ENCODE results near the gene MACO1. TPM values are rescaled to one million over a fixed set of nuclear protein-coding genes. Genes with fewer than 3 reads are reported as not detected.
"Not testable (repeated sequence)": the region's sequence is repeated elsewhere in the genome, so short reads cannot be mapped to it uniquely, and the experiment has no call there.

Gene MACO1
- total RNA-seq, 1 experiment from 2014 or later = 31.4 TPM

- no peaks in the 10 kb centered on the region for H4K20me1 ChIP-seq (ENCODE audit: insufficient read depth, low read depth, low read length)
- H3K9me2 ChIP-seq (replicated peaks; ENCODE audit: insufficient read depth, low read length) = no peaks in the 10 kb centered on the region
- H3K4me3 ChIP-seq (ENCODE audit: low read length) = no peak overlapping the region
- H2AFZ ChIP-seq (ENCODE audit: low read length) = no peak overlapping the region
- no peaks in the 10 kb centered on the region for H3K9me3 ChIP-seq (ENCODE audit: low read length)
- H3K27me3 ChIP-seq (ENCODE audit: low read length) = no peaks in the 10 kb centered on the region
- no peak overlapping the region for H3K27ac ChIP-seq (ENCODE audit: low read length)
- no peak overlapping the region for H3K4me2 ChIP-seq (ENCODE audit: low read depth, low read length, poor library complexity, severe bottlenecking)
- DNase-seq = no peak
- H3K9ac ChIP-seq (ENCODE audit: low read length) = no peak overlapping the region
- peaks cover 80% of the 10 kb centered on the region for H3K79me2 ChIP-seq (ENCODE audit: low read length)
- peaks cover 12% of the 10 kb centered on the region; the same call in 1 of the 2 replicates for H3K4me1 ChIP-seq (ENCODE audit: low read length)
- H3K36me3 ChIP-seq (ENCODE audit: insufficient read depth, low read length) = peaks cover 56% of the 10 kb centered on the region
Measured at GRCh38 chr1:25458541-25459298, 28.0 kb downstream of the MACO1 start.

- peaks cover 53% of the 10 kb centered on the region for H3K36me3 ChIP-seq (ENCODE audit: insufficient read depth, low read length)
- no peaks in the 10 kb centered on the region for H4K20me1 ChIP-seq (ENCODE audit: insufficient read depth, low read depth, low read length)
- H3K27me3 ChIP-seq (ENCODE audit: low read length) = no peaks in the 10 kb centered on the region
- H3K4me1 ChIP-seq (ENCODE audit: low read length) = peaks cover 13% of the 10 kb centered on the region
- no peaks in the 10 kb centered on the region for H3K9me2 ChIP-seq (replicated peaks; ENCODE audit: insufficient read depth, low read length)
- no peak overlapping the region for H3K4me2 ChIP-seq (ENCODE audit: low read depth, low read length, poor library complexity, severe bottlenecking)
- no peak overlapping the region for H3K9ac ChIP-seq (ENCODE audit: low read length)
- H3K79me2 ChIP-seq (ENCODE audit: low read length) = peaks cover 83% of the 10 kb centered on the region
- no peaks in the 10 kb centered on the region for H3K9me3 ChIP-seq (ENCODE audit: low read length)
- no peak for DNase-seq
- no peak overlapping the region for H2AFZ ChIP-seq (ENCODE audit: low read length)
- H3K4me3 ChIP-seq (ENCODE audit: low read length) = no peak overlapping the region
- H3K27ac ChIP-seq (ENCODE audit: low read length) = no peak overlapping the region
Measured at GRCh38 chr1:25460020-25460419, 29.3 kb downstream of the MACO1 start.

GRCh38 chr1:25460816-25461215 is 30.1 kb downstream of the MACO1 start:
- not testable (repeated sequence) for H3K4me2 ChIP-seq (ENCODE audit: low read depth, low read length, poor library complexity, severe bottlenecking); H3K9ac ChIP-seq (ENCODE audit: low read length); H2AFZ ChIP-seq (ENCODE audit: low read length); DNase-seq; H3K27ac ChIP-seq (ENCODE audit: low read length); H3K4me3 ChIP-seq (ENCODE audit: low read length); H4K20me1 ChIP-seq (ENCODE audit: insufficient read depth, low read depth, low read length); H3K27me3 ChIP-seq (ENCODE audit: low read length); H3K9me2 ChIP-seq (replicated peaks; ENCODE audit: insufficient read depth, low read length); H3K9me3 ChIP-seq (ENCODE audit: low read length)
- peaks cover 85% of the 10 kb centered on the region for H3K79me2 ChIP-seq (ENCODE audit: low read length)
- peaks cover 21% of the 10 kb centered on the region for H3K4me1 ChIP-seq (ENCODE audit: low read length)
- H3K36me3 ChIP-seq (ENCODE audit: insufficient read depth, low read length) = peaks cover 48% of the 10 kb centered on the region

GRCh38 chr1:25461849-25462248 is 31.2 kb downstream of the MACO1 start:
- H3K4me1 ChIP-seq (ENCODE audit: low read length) = peaks cover 21% of the 10 kb centered on the region
- H3K27ac ChIP-seq (ENCODE audit: low read length) = peak overlapping the region; percentile 38
- no peaks in the 10 kb centered on the region for H4K20me1 ChIP-seq (ENCODE audit: insufficient read depth, low read depth, low read length)
- H2AFZ ChIP-seq (ENCODE audit: low read length) = no peak overlapping the region
- no peaks in the 10 kb centered on the region for H3K9me2 ChIP-seq (replicated peaks; ENCODE audit: insufficient read depth, low read length)
- H3K36me3 ChIP-seq (ENCODE audit: insufficient read depth, low read length) = peaks cover 44% of the 10 kb centered on the region
- H3K4me2 ChIP-seq (ENCODE audit: low read depth, low read length, poor library complexity, severe bottlenecking) = no peak overlapping the region
- peaks cover 87% of the 10 kb centered on the region for H3K79me2 ChIP-seq (ENCODE audit: low read length)
- H3K4me3 ChIP-seq (ENCODE audit: low read length) = no peak overlapping the region
- no peaks in the 10 kb centered on the region for H3K27me3 ChIP-seq (ENCODE audit: low read length)
- H3K9me3 ChIP-seq (ENCODE audit: low read length) = no peaks in the 10 kb centered on the region
- no peak for DNase-seq
- H3K9ac ChIP-seq (ENCODE audit: low read length) = no peak overlapping the region

GRCh38 chr1:25462732-25463131 is 32.0 kb downstream of the MACO1 start:
- Histone ChIP-seq H3K27me3 (ENCODE audit: low read length) (no peaks in the 10 kb centered on the region), H3K36me3 (ENCODE audit: insufficient read depth, low read length) (peaks cover 43% of the 10 kb centered on the region), H3K4me1 (ENCODE audit: low read length) (peaks cover 27% of the 10 kb centered on the region), H3K4me2 (ENCODE audit: low read depth, low read length, poor library complexity, severe bottlenecking) (no peak overlapping the region), H3K4me3 (ENCODE audit: low read length) (no peak overlapping the region), H4K20me1 (ENCODE audit: insufficient read depth, low read depth, low read length) (no peaks in the 10 kb centered on the region), H3K79me2 (ENCODE audit: low read length) (peaks cover 89% of the 10 kb centered on the region), H2AFZ (ENCODE audit: low read length) (no peak overlapping the region), H3K27ac (ENCODE audit: low read length) (no peak overlapping the region), H3K9me2 (replicated peaks; ENCODE audit: insufficient read depth, low read length) (no peaks in the 10 kb centered on the region), H3K9me3 (ENCODE audit: low read length) (no peaks in the 10 kb centered on the region), H3K9ac (ENCODE audit: low read length) (no peak overlapping the region)
- DNase-seq = no peak

GRCh38 chr1:25467193-25467592 is 36.5 kb downstream of the MACO1 start:
- no peaks in the 10 kb centered on the region for H3K9me3 ChIP-seq (ENCODE audit: low read length)
- H4K20me1 ChIP-seq (ENCODE audit: insufficient read depth, low read depth, low read length) = no peaks in the 10 kb centered on the region
- no peaks in the 10 kb centered on the region for H3K9me2 ChIP-seq (replicated peaks; ENCODE audit: insufficient read depth, low read length)
- peak overlapping the region; percentile 48 for H3K27ac ChIP-seq (ENCODE audit: low read length)
- no peak overlapping the region for H3K4me2 ChIP-seq (ENCODE audit: low read depth, low read length, poor library complexity, severe bottlenecking)
- no peak overlapping the region for H2AFZ ChIP-seq (ENCODE audit: low read length)
- H3K9ac ChIP-seq (ENCODE audit: low read length) = no peak overlapping the region
- peaks cover 17% of the 10 kb centered on the region; the same call in 1 of the 2 replicates for H3K36me3 ChIP-seq (ENCODE audit: insufficient read depth, low read length)
- H3K27me3 ChIP-seq (ENCODE audit: low read length) = no peaks in the 10 kb centered on the region
- no peak overlapping the region for H3K4me3 ChIP-seq (ENCODE audit: low read length)
- DNase-seq = no peak
- peaks cover 46% of the 10 kb centered on the region for H3K4me1 ChIP-seq (ENCODE audit: low read length)
- peaks cover 87% of the 10 kb centered on the region for H3K79me2 ChIP-seq (ENCODE audit: low read length)

GRCh38 chr1:25467616-25468015 is 36.9 kb downstream of the MACO1 start:
- peak overlapping the region; percentile 48 for H3K27ac ChIP-seq (ENCODE audit: low read length)
- no peak overlapping the region for H3K4me3 ChIP-seq (ENCODE audit: low read length)

GRCh38 chr1:25468033-25468432 is 37.3 kb downstream of the MACO1 start:
- peaks cover 86% of the 10 kb centered on the region for H3K79me2 ChIP-seq (ENCODE audit: low read length)
- no peak overlapping the region for H3K4me2 ChIP-seq (ENCODE audit: low read depth, low read length, poor library complexity, severe bottlenecking)
- peak overlapping the region; percentile 48 for H3K27ac ChIP-seq (ENCODE audit: low read length)
- DNase-seq = no peak
- no peak overlapping the region for H3K9ac ChIP-seq (ENCODE audit: low read length)
- H3K27me3 ChIP-seq (ENCODE audit: low read length) = no peaks in the 10 kb centered on the region
- peaks cover 15% of the 10 kb centered on the region; the same call in 1 of the 2 replicates for H3K36me3 ChIP-seq (ENCODE audit: insufficient read depth, low read length)
- peaks cover 55% of the 10 kb centered on the region for H3K4me1 ChIP-seq (ENCODE audit: low read length)
- no peaks in the 10 kb centered on the region for H3K9me3 ChIP-seq (ENCODE audit: low read length)
- H3K4me3 ChIP-seq (ENCODE audit: low read length) = no peak overlapping the region
- no peak overlapping the region for H2AFZ ChIP-seq (ENCODE audit: low read length)
- no peaks in the 10 kb centered on the region for H3K9me2 ChIP-seq (replicated peaks; ENCODE audit: insufficient read depth, low read length)
- H4K20me1 ChIP-seq (ENCODE audit: insufficient read depth, low read depth, low read length) = no peaks in the 10 kb centered on the region

More at GRCh38 chr1:25467616-25468015, 36.9 kb downstream of the MACO1 start:
- H3K27me3 ChIP-seq (ENCODE audit: low read length) = no peaks in the 10 kb centered on the region
- H3K4me1 ChIP-seq (ENCODE audit: low read length) = peaks cover 51% of the 10 kb centered on the region
- peaks cover 15% of the 10 kb centered on the region; the same call in 1 of the 2 replicates for H3K36me3 ChIP-seq (ENCODE audit: insufficient read depth, low read length)
- H3K9ac ChIP-seq (ENCODE audit: low read length) = no peak overlapping the region
- no peak overlapping the region for H3K4me2 ChIP-seq (ENCODE audit: low read depth, low read length, poor library complexity, severe bottlenecking)
- H4K20me1 ChIP-seq (ENCODE audit: insufficient read depth, low read depth, low read length) = no peaks in the 10 kb centered on the region
- no peaks in the 10 kb centered on the region for H3K9me2 ChIP-seq (replicated peaks; ENCODE audit: insufficient read depth, low read length)
- H2AFZ ChIP-seq (ENCODE audit: low read length) = no peak overlapping the region
- H3K79me2 ChIP-seq (ENCODE audit: low read length) = peaks cover 86% of the 10 kb centered on the region
- H3K9me3 ChIP-seq (ENCODE audit: low read length) = no peaks in the 10 kb centered on the region
- DNase-seq = no peak

All from Karpas-422 (cell line).